Gastroesophageal sphincter (tissue), 3 donors: Measurements from ENCODE around the gene DEPDC1B.

Source experiments
- EP300 ChIP-seq: sonication (generic); formaldehyde crosslinking; IDR thresholded peaks from one replicate; pipeline ENCODE4 v1.6.1; 2017; ENCODE audit warnings: antibody characterized with exemption, mild to moderate bottlenecking
- POLR2A ChIP-seq, 2 donors: fragments of 450-650 bp; IDR thresholded peaks; one replicate each; pipeline ENCODE4 v1.6.1; 2017; ENCODE audit warnings: antibody characterized with exemption in 2 of 2, mild to moderate bottlenecking in 2 of 2, moderate library complexity in 1 of 2
- TF ChIP-seq, protein P1 (sequence below), 4 experiments: fragments of 200-600 bp in 2 of 4; fragments of 450-650 bp in 2 of 4; sonication (generic) in 1 of 4; IDR thresholded peaks; one replicate each; pipeline ENCODE4 v1.5.1; 2017 to 2019; ENCODE audit warnings: antibody characterized with exemption in 4 of 4, mild to moderate bottlenecking in 2 of 4, moderate library complexity in 2 of 4

DNA sequence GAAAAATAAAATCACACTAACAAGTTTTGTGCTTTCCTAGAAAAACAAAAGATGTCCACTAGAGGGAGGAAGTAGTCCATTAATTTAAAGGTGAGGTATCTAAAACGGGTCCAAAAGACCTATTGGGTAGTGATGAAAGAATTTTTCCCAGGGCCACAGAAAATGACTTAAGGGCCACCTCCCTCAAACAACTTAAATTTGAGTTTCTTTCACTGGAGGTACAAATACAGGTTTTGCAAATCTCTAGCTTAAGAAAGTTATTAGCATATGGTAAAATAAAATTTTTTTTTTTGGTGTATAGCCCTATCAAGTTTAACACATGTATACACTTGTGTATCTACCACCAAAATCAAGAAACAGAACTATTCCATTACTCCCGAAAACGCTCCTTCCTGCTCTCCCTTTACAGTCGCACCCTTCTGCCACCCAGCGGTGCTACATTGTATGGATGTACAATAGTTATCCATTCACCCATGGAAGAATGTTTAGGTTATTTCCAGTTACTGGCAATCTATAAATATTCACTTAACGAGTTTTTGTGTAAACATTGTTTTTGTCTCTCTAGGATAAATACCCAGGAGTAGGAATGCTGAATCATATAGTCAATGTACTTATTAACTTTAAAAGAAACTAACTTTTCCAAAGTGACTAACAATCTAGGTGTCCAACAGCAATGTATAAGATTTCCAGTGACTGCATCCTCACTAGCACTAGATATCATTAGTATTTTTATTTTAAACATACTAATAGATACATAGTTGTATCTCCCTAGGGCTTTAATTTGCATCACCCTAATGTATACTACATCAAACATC, 21.9 kb downstream of the DEPDC1B start:
- TF ChIP-seq, protein P1, sequence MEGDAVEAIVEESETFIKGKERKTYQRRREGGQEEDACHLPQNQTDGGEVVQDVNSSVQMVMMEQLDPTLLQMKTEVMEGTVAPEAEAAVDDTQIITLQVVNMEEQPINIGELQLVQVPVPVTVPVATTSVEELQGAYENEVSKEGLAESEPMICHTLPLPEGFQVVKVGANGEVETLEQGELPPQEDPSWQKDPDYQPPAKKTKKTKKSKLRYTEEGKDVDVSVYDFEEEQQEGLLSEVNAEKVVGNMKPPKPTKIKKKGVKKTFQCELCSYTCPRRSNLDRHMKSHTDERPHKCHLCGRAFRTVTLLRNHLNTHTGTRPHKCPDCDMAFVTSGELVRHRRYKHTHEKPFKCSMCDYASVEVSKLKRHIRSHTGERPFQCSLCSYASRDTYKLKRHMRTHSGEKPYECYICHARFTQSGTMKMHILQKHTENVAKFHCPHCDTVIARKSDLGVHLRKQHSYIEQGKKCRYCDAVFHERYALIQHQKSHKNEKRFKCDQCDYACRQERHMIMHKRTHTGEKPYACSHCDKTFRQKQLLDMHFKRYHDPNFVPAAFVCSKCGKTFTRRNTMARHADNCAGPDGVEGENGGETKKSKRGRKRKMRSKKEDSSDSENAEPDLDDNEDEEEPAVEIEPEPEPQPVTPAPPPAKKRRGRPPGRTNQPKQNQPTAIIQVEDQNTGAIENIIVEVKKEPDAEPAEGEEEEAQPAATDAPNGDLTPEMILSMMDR (IDR thresholded peaks at IDR 0.05), result peak; percentile 23 to 58 (median 46)
- TF ChIP-seq POLR2A (IDR thresholded peaks at IDR 0.05) (no peak), EP300 (no peak)
